Coronary artery (tissue), 2 donors: ENCODE results near the gene LMBR1.
"Not testable (repeated sequence)": the region's sequence is repeated elsewhere in the genome, so short reads cannot be mapped to it uniquely, and the experiment has no call there.

Source experiments
- DNase-seq: peaks from one replicate; pipeline ENCODE4 v3.0.0-alpha.2; 2017; ENCODE audit warnings: low spot score
- H3K27ac ChIP-seq, 2 donors: fragments of 200-600 bp; sonication (generic); one replicate each; pipeline ENCODE4 v1.5.1; 2016 to 2019
- H3K4me3 ChIP-seq: fragments of 200-600 bp; sonication (generic); 2 replicates; pipeline ENCODE4 v1.5.1; 2016; ENCODE audit warnings: mild to moderate bottlenecking, moderate library complexity
- CTCF ChIP-seq: fragments of 200-600 bp; sonication (generic); IDR thresholded peaks from one replicate; pipeline ENCODE4 v1.5.1; 2019; ENCODE audit warnings: antibody characterized with exemption

Gene LMBR1

GRCh38 chr7:156857757-156858156 is 35.2 kb downstream of the LMBR1 start:
- H3K4me3 ChIP-seq, result no peak overlapping the region
- DNase-seq, result no peak
- TF ChIP-seq CTCF, result no peak
- H3K27ac ChIP-seq, result no peak overlapping the region

- DNase-seq, result no peak
- H3K4me3 ChIP-seq, result no peak overlapping the region
- H3K27ac ChIP-seq, result no peak overlapping the region
- TF ChIP-seq CTCF, result no peak
Observed at GRCh38 chr7:156854654-156855053, 38.3 kb downstream of the LMBR1 start.

- DNase-seq, result no peak
- no peak overlapping the region for H3K27ac ChIP-seq
- no peak for TF ChIP-seq CTCF
- H3K4me3 ChIP-seq, result no peak overlapping the region
Observed at GRCh38 chr7:156848979-156849378, 44.0 kb downstream of the LMBR1 start.

- no peak for TF ChIP-seq CTCF
- H3K27ac ChIP-seq, result no peak overlapping the region
- DNase-seq, result no peak
- H3K4me3 ChIP-seq, result no peak overlapping the region
Observed at GRCh38 chr7:156845379-156846101, 47.4 kb downstream of the LMBR1 start.

- not testable (repeated sequence) for H3K4me3 ChIP-seq, H3K27ac ChIP-seq, DNase-seq
Observed at GRCh38 chr7:156843582-156843981, 49.4 kb downstream of the LMBR1 start.

- no peak for TF ChIP-seq CTCF
Observed at GRCh38 chr7:156843157-156843556, 49.8 kb downstream of the LMBR1 start.

GRCh38 chr7:156842740-156843140 is 50.2 kb downstream of the LMBR1 start:
- no peak for DNase-seq
- no peak overlapping the region for H3K27ac ChIP-seq
- no peak overlapping the region for H3K4me3 ChIP-seq
- no peak for TF ChIP-seq CTCF

More at GRCh38 chr7:156843157-156843556, 49.8 kb downstream of the LMBR1 start:
- H3K4me3 ChIP-seq, result no peak overlapping the region
- no peak overlapping the region for H3K27ac ChIP-seq
- no peak for DNase-seq
